C1 segment of cervical spinal cord (tissue), 14 donors: ENCODE measurements around the gene MBP.

Experiments
- DNase-seq, 14 donors: peaks; one replicate each; lab custom pipeline; 2025; lab: John Stamatoyannopoulos, UW

MBP gene

GRCh38 chr18:77066101-77066500 is 66.5 kb downstream of the MBP start:
- DNase-seq, result no peak

- DNase-seq, result peak in 2 of 14 donors; percentile 33 to 43
Observed at GRCh38 chr18:77065221-77065981, 67.2 kb downstream of the MBP start.

GRCh38 chr18:77063260-77063659 is 69.3 kb downstream of the MBP start:
- DNase-seq, result no peak

- DNase-seq, result no peak
Observed at GRCh38 chr18:77062518-77063003, 70.0 kb downstream of the MBP start.

GRCh38 chr18:77061946-77062517 is 70.6 kb downstream of the MBP start:
- DNase-seq, result peak in 5 of 14 donors; percentile 24 to 60 (median 34)

GRCh38 chr18:77061281-77061945 is 71.2 kb downstream of the MBP start:
- DNase-seq, result no peak

- DNase-seq, result no peak
Observed at GRCh38 chr18:77060151-77060550, 72.4 kb downstream of the MBP start.

GRCh38 chr18:77059294-77059916 is 73.2 kb downstream of the MBP start:
- DNase-seq, result peak in 1 of 14 donors; percentile 11

- DNase-seq, result peak in 1 of 14 donors; percentile 32
Observed at GRCh38 chr18:77058290-77058835, 74.2 kb downstream of the MBP start.

GRCh38 chr18:77057006-77057395 is 75.6 kb downstream of the MBP start:
- DNase-seq, result peak in 3 of 14 donors; percentile 23 to 34 (median 30)

- no peak for DNase-seq
Observed at GRCh38 chr18:77056344-77057005, 76.1 kb downstream of the MBP start.

- peak in 1 of 14 donors; percentile 49 for DNase-seq
Observed at GRCh38 chr18:77055429-77056300, 76.9 kb downstream of the MBP start.

GRCh38 chr18:77054606-77055428 is 77.8 kb downstream of the MBP start:
- DNase-seq, result peak in 12 of 14 donors; percentile 7 to 86 (median 82)

GRCh38 chr18:77054288-77054605 is 78.3 kb downstream of the MBP start:
- no peak for DNase-seq

GRCh38 chr18:77053616-77054287 is 78.8 kb downstream of the MBP start:
- no peak for DNase-seq

GRCh38 chr18:77052983-77053309 is 79.6 kb downstream of the MBP start:
- DNase-seq, result peak in 6 of 14 donors; percentile 53 to 78 (median 62)

- peak in 8 of 14 donors; percentile 50 to 85 (median 62) for DNase-seq
Observed at GRCh38 chr18:77052297-77052982, 80.1 kb downstream of the MBP start.

GRCh38 chr18:77051581-77052296 is 80.8 kb downstream of the MBP start:
- peak in 1 of 14 donors; percentile 85 for DNase-seq
